Uterus (tissue), 4 donors: ENCODE measurements around the gene CATSPERD. TPM values are rescaled to one million over a fixed set of nuclear protein-coding genes. Genes with fewer than 3 reads are reported as not detected.

Source experiments
- DNase-seq, 2 donors: peaks; one replicate each; pipeline ENCODE4 v3.0.0-alpha.2; 2019 to 2020
- H3K27ac ChIP-seq, 2 donors: fragments of 200-600 bp; sonication (generic); 1 replicate in 1 of 2; 2 replicates in 1 of 2; pipeline ENCODE4 v1.5.1; 2016 to 2018
- H3K27me3 ChIP-seq, 2 donors: fragments of 200-600 bp; sonication (generic); one replicate each; pipeline ENCODE4 v1.5.1; 2018 to 2019; ENCODE audit warnings: control low read depth in 1 of 2
- H3K36me3 ChIP-seq, 2 donors: fragments of 200-600 bp; sonication (generic); one replicate each; pipeline ENCODE4 v1.5.1; 2019; ENCODE audit warnings: control low read depth in 1 of 2
- H3K4me1 ChIP-seq, 2 donors: fragments of 200-600 bp; sonication (generic); one replicate each; pipeline ENCODE4 v1.5.1; 2018 to 2019; ENCODE audit warnings: control low read depth in 1 of 2
- H3K4me3 ChIP-seq, 2 donors: fragments of 200-600 bp; sonication (generic); 1 replicate in 1 of 2; 2 replicates in 1 of 2; pipeline ENCODE4 v1.5.1; 2018 to 2019; ENCODE audit warnings: mild to moderate bottlenecking in 1 of 2
- H3K9me3 ChIP-seq, 2 donors: fragments of 200-600 bp; sonication (generic); one replicate each; pipeline ENCODE4 v1.5.1; 2019; ENCODE audit warnings: control low read depth in 1 of 2
- POLR2A ChIP-seq, 2 donors: fragments of 450-650 bp; IDR thresholded peaks; one replicate each; pipeline ENCODE4 v1.6.1; 2016; ENCODE audit warnings: antibody characterized with exemption in 2 of 2, mild to moderate bottlenecking in 1 of 2, moderate library complexity in 1 of 2
- intact Hi-C: fragments of 100-400 bp; cut with DNase I; formaldehyde crosslinking; loops from one replicate; pipeline ENCODE4 v1.15.1; 2023; ENCODE audit warnings: low total_unique reads
- total RNA-seq, 4 donors: library from RNA; depleted of rRNA in 3 of 4; stranded (reverse); fragments of >200 nt in 3 of 4; gene quantifications; one replicate each; pipeline versions ENCODE4 v1.1.0 to v1.2.4, GENCODE V29; 2014 to 2023
- TF ChIP-seq, protein P1 (sequence below), 4 experiments: fragments of 200-600 bp in 2 of 4; fragments of 450-650 bp in 2 of 4; sonication (generic) in 2 of 4; IDR thresholded peaks; one replicate each; pipeline ENCODE4 v1.5.1; 2016 to 2019; ENCODE audit warnings: antibody characterized with exemption in 4 of 4, mild to moderate bottlenecking in 2 of 4, moderate library complexity in 1 of 4
- donor health status: DM: yes; HTN: yes; CAD: no.

Gene CATSPERD
- total RNA-seq, 4 donors from 2014 or later = not detected

- Histone ChIP-seq H3K27ac (peak overlapping the region; percentile 89 to 90), H3K27me3 (no peaks in the 10 kb centered on the region), H3K4me1 (peaks cover 0 to 6% of the 10 kb centered on the region in 2 donors), H3K9me3 (no peaks in the 10 kb centered on the region), H3K4me3 (peak overlapping the region; percentile 55 to 62), H3K36me3 (no peaks in the 10 kb centered on the region)
- intact Hi-C loops = no loop called here
- peak; percentile 68 to 77 for DNase-seq
- TF ChIP-seq POLR2A (IDR thresholded peaks at IDR 0.05) = no peak
Observed at GRCh38 chr19:5690955-5691821, 29.2 kb upstream of the CATSPERD start.

DNA sequence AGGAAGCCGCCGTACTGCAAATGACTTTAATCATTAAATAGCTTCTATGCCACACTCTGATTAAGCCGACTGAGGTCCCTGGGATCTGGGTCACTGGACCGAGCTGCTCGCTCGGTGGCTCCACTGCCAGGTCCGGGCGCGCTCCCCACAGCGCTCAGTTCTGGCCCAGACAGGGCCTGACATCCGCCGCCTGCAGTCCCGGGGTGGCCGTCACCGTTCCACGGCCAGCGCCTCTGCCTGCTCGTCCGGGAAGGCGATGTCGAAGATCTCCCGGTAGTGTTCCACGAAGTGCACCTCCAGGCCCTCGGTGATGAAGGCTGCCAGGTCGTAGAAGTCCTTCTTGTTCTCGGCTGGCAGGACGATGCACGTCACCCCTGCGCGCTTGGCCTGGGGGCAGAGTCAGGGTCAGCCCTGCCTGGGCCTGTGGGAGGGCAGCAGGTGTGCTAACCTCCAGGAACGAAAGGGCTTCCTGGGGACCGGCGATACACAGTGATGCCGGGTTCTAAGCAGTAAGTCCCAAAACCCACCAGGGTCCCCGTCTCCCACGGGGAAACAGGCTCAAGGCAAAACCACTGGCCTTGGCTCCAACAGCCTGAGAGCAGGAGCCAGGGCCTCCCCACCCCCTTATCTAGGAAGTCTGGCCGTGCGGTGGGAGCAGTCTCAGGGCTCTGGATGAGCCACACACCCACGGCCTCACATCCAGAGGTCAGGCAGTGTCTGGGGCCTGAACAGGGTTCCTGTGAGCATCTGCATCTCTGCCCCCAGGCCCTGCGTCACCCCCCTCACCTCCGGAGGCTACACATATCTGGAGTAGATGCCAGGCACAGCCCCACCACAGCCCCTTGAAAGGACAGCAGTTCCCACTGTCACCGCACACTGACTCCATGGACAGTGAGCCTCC lies 28.4 kb upstream of the CATSPERD start:
- intact Hi-C loops = no loop called here
- peak overlapping the region; percentile 55 to 62 for H3K4me3 ChIP-seq
- no peak for DNase-seq
- peak overlapping the region; percentile 89 to 90 for H3K27ac ChIP-seq
- H3K27me3 ChIP-seq = no peaks in the 10 kb centered on the region
- no peaks in the 10 kb centered on the region for H3K9me3 ChIP-seq
- no peaks in the 10 kb centered on the region for H3K36me3 ChIP-seq
- H3K4me1 ChIP-seq = peaks cover 0 to 6% of the 10 kb centered on the region in 2 donors
- TF ChIP-seq POLR2A (IDR thresholded peaks at IDR 0.05) = peak in 1 of 2 donors; percentile 16
- TF ChIP-seq, protein P1, sequence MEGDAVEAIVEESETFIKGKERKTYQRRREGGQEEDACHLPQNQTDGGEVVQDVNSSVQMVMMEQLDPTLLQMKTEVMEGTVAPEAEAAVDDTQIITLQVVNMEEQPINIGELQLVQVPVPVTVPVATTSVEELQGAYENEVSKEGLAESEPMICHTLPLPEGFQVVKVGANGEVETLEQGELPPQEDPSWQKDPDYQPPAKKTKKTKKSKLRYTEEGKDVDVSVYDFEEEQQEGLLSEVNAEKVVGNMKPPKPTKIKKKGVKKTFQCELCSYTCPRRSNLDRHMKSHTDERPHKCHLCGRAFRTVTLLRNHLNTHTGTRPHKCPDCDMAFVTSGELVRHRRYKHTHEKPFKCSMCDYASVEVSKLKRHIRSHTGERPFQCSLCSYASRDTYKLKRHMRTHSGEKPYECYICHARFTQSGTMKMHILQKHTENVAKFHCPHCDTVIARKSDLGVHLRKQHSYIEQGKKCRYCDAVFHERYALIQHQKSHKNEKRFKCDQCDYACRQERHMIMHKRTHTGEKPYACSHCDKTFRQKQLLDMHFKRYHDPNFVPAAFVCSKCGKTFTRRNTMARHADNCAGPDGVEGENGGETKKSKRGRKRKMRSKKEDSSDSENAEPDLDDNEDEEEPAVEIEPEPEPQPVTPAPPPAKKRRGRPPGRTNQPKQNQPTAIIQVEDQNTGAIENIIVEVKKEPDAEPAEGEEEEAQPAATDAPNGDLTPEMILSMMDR (IDR thresholded peaks at IDR 0.05) = no peak

DNA sequence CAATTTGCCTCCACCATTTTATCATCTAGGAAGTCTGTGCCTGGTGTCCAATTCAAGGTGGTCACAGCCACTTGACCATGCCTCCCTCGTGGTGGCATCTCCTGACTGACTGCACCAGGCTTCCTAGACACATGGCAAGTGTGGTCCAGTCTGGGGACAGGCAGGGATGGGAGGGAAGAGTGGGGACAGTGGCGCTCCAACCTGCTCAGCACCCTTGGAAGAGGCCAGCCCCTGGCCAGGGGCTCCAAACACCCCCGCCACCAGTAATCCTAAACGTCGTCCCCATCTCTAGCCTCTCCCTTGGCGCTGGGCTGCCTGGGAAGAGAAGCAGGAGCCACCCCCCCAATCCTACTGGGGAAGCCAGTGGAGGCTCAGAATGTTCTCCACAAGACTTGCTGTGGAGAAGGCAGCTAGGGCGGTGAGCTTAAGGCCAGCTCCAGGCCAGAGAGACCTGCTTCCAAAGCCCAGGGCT lies 27.7 kb upstream of the CATSPERD start:
- Histone ChIP-seq H3K27ac (no peak overlapping the region), H3K4me1 (no peaks in the 10 kb centered on the region), H3K27me3 (no peaks in the 10 kb centered on the region), H3K4me3 (no peak overlapping the region), H3K36me3 (no peaks in the 10 kb centered on the region), H3K9me3 (no peaks in the 10 kb centered on the region)
- no peak for TF ChIP-seq POLR2A (IDR thresholded peaks at IDR 0.05)
- TF ChIP-seq, protein P1 (IDR thresholded peaks at IDR 0.05) = no peak
- intact Hi-C loops = no loop called here
- DNase-seq = no peak

DNA sequence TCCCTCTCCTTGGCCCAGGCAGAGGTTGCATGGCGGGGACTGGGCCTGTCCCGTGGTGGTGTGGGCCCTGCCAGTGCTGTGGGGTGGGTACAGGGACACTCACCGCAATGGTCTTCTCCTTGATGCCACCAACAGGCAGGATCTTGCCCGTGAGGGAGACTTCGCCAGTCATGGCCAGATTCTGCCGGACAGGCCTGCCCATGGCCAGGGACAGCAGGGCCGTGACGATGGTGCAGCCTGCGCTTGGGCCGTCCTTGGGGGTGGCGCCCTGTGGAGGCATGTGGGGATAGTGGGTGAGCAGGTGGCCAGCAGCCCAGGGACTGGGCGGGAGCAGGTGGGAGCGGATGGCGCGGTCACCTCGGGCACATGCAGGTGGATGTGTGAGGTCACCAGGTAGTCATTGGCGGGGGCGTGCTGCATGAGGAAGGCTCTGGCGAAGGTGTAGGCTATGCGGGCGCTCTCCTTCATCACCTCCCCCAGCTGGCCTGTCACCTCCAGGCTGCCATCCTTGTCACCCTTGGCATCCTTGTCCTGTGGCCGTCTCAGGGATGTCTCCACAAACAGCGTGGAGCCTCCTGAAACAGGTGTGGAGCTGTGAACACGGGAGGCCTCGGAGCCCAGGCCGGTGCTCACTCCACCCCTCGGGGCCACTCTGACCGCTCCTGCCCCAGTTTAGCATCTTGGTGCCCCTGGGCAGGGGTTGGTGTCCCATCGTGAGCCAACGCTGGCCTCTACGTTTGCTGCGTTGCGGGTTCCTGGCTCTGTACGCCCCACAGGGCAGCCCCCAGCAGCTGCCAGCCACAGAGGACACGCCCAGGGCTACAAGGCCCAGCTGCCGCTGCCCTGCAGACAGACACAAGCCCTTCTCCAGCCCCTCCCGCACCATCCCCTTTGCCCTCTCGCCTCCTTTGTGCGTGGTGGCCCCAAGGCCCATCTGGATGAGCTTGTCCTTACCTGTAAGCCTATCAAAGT lies 27.0 kb upstream of the CATSPERD start:
- TF ChIP-seq, protein P1 (IDR thresholded peaks at IDR 0.05) = no peak
- no peak for TF ChIP-seq POLR2A (IDR thresholded peaks at IDR 0.05)
- no peak overlapping the region for H3K27ac ChIP-seq
- H3K4me1 ChIP-seq = no peaks in the 10 kb centered on the region
- DNase-seq = no peak
- no peaks in the 10 kb centered on the region for H3K36me3 ChIP-seq
- intact Hi-C loops = no loop called here
- no peaks in the 10 kb centered on the region for H3K9me3 ChIP-seq
- H3K27me3 ChIP-seq = no peaks in the 10 kb centered on the region
- H3K4me3 ChIP-seq = no peak overlapping the region
